Activated CD8-positive, alpha-beta T cell treated with anti-CD3 and anti-CD28 coated beads for 36 hours (primary cell): ENCODE data around the gene PIP5K1B. TPM values are rescaled to one million over a fixed set of nuclear protein-coding genes. Genes with fewer than 3 reads are reported as not detected.
A peak's percentile ranks its signal among the peaks of the same experiment; 100 is the strongest.

ENCODE experiments used
- ATAC-seq: fragments of 200-7000 bp; cut with Tn5 transposase; one replicate; pipeline ENCODE4 v1.10.0; 2021; ENCODE audit warnings: mild to moderate bottlenecking, moderate library complexity
- CTCF ChIA-PET: fragments of 350-600 bp; sonication (Branson Sonifier 250); formaldehyde crosslinking; loops from one replicate; lab custom pipeline; 2021; ENCODE audit warnings: antibody characterized with exemption; lab: Charles Lee
- POLR2A ChIA-PET: fragments of 350-600 bp; sonication (Branson Sonifier 250); formaldehyde crosslinking; loops from one replicate; lab custom pipeline; 2021; ENCODE audit warnings: antibody characterized with exemption; lab: Charles Lee
- DNase-seq: peaks from one replicate; pipeline ENCODE4 v3.0.0-alpha.2; 2020
- H3K27ac Mint-ChIP-seq: one replicate; pipeline ENCODE4 v1.8.0; 2021; ENCODE audit warnings: mild to moderate bottlenecking, mixed read lengths
- H3K27me3 Mint-ChIP-seq: one replicate; pipeline ENCODE4 v1.8.0; 2021; ENCODE audit warnings: mixed read lengths
- H3K36me3 Mint-ChIP-seq: one replicate; pipeline ENCODE4 v1.8.0; 2021; ENCODE audit warnings: low read depth, mixed read lengths
- H3K4me1 Mint-ChIP-seq: one replicate; pipeline ENCODE4 v1.8.0; 2021; ENCODE audit warnings: low read depth, mixed read lengths
- H3K4me3 Mint-ChIP-seq: one replicate; pipeline ENCODE4 v1.8.0; 2021; ENCODE audit warnings: mild to moderate bottlenecking, moderate library complexity, mixed read lengths
- H3K9me3 Mint-ChIP-seq: one replicate; pipeline ENCODE4 v1.8.0; 2021; ENCODE audit warnings: mixed read lengths
- CTCF ChIP-seq: fragments of 200-600 bp; IDR thresholded peaks from one replicate; pipeline ENCODE4 v1.8.0; 2022; ENCODE audit warnings: antibody characterized with exemption, mild to moderate bottlenecking
- intact Hi-C: fragments of 100-400 bp; cut with micrococcal nuclease; formaldehyde crosslinking; loops from one replicate; pipeline ENCODE4 v1.10.0; 2022
- total RNA-seq, 2 experiments: library from RNA; stranded (reverse); gene quantifications; one replicate each; pipeline ENCODE4 v1.2.3, GENCODE V29; 2021

The PIP5K1B gene
- total RNA-seq, 2 experiments from 2014 or later, result 0.43 to 0.98 TPM

- Mint-ChIP-seq H3K4me1 (peaks cover 6% of the 10 kb centered on the region), H3K27me3 (peaks cover 17% of the 10 kb centered on the region), H3K27ac (no peak overlapping the region), H3K36me3 (no peaks in the 10 kb centered on the region), H3K9me3 (no peaks in the 10 kb centered on the region), H3K4me3 (no peak overlapping the region)
- ATAC-seq (peak; percentile 66), DNase-seq (peak; percentile 47)
- CTCF ChIA-PET, result interaction anchor here (1.0 to 1.6 kb wide), 3 partner anchors 13 to 102 kb away, joined by 3 to 6 read pairs (median 4); no protein-coding TSS in a partner anchor
- peak; percentile 52 for TF ChIP-seq CTCF
- intact Hi-C loops, result no loop called here
- POLR2A ChIA-PET, result interaction anchor here (0.6 kb wide), 1 partner anchor 1076 kb away, joined by 3 read pairs; no protein-coding TSS in a partner anchor
These were observed 19.3 kb upstream of the PIP5K1B start for GRCh38 chr9:68685770-68686169.

GRCh38 chr9:68690088-68690487, 15.0 kb upstream of the PIP5K1B start:
- no peak for TF ChIP-seq CTCF
- no peak overlapping the region for H3K4me3 Mint-ChIP-seq
- H3K27ac Mint-ChIP-seq, result no peak overlapping the region
- H3K9me3 Mint-ChIP-seq, result no peaks in the 10 kb centered on the region
- CTCF ChIA-PET, result no interaction called here
- intact Hi-C loops, result no loop called here
- H3K36me3 Mint-ChIP-seq, result no peaks in the 10 kb centered on the region
- no peak for ATAC-seq
- POLR2A ChIA-PET, result no interaction called here
- no peaks in the 10 kb centered on the region for H3K4me1 Mint-ChIP-seq
- no peak for DNase-seq
- H3K27me3 Mint-ChIP-seq, result peaks cover 25% of the 10 kb centered on the region

- H3K27me3 Mint-ChIP-seq, result peaks cover 30% of the 10 kb centered on the region
- no peaks in the 10 kb centered on the region for H3K4me1 Mint-ChIP-seq
- H3K9me3 Mint-ChIP-seq, result peaks cover 2% of the 10 kb centered on the region
- H3K27ac Mint-ChIP-seq, result no peak overlapping the region
- ChIA-PET CTCF (no interaction called here), POLR2A (no interaction called here)
- H3K36me3 Mint-ChIP-seq, result no peaks in the 10 kb centered on the region
- no peak for TF ChIP-seq CTCF
- no peak for DNase-seq
- ATAC-seq, result no peak
- intact Hi-C loops, result no loop called here
- H3K4me3 Mint-ChIP-seq, result no peak overlapping the region
These were observed 12.5 kb upstream of the PIP5K1B start for GRCh38 chr9:68692519-68692918.

GRCh38 chr9:68694125-68694524, 10.9 kb upstream of the PIP5K1B start:
- no peak for TF ChIP-seq CTCF
- Mint-ChIP-seq H3K36me3 (no peaks in the 10 kb centered on the region), H3K4me1 (no peaks in the 10 kb centered on the region), H3K27ac (no peak overlapping the region), H3K9me3 (peaks cover 2% of the 10 kb centered on the region), H3K4me3 (no peak overlapping the region), H3K27me3 (peaks cover 41% of the 10 kb centered on the region)
- ChIA-PET POLR2A (no interaction called here), CTCF (no interaction called here)
- DNase-seq, result no peak
- no peak for ATAC-seq
- intact Hi-C loops, result no loop called here

- ChIA-PET POLR2A (no interaction called here), CTCF (no interaction called here)
- Mint-ChIP-seq H3K27ac (no peak overlapping the region), H3K4me1 (no peaks in the 10 kb centered on the region), H3K9me3 (peaks cover 2% of the 10 kb centered on the region), H3K4me3 (no peak overlapping the region), H3K27me3 (peaks cover 41% of the 10 kb centered on the region), H3K36me3 (no peaks in the 10 kb centered on the region)
- intact Hi-C loops, result no loop called here
- ATAC-seq, result no peak
- TF ChIP-seq CTCF, result no peak
- no peak for DNase-seq
These were observed 7.2 kb upstream of the PIP5K1B start for GRCh38 chr9:68697851-68698250.
